Astrocyte of the cerebellum (primary cell): Measurements from ENCODE around the gene ALDH1L2.

ENCODE experiments used
- DNase-seq: peaks from one replicate; pipeline ENCODE4 v3.0.0-alpha.2; 2011; ENCODE audit warnings: low read depth
- H3K4me3 ChIP-seq: 2 replicates; pipeline ENCODE4 v1.5.1; 2011; ENCODE audit warnings: mild to moderate bottlenecking, low read depth, low read length, moderate library complexity
- in situ Hi-C: cut with HindIII; loops from 2 replicates; pipeline ENCODE4 v1.10.0; 2017; ENCODE audit warnings: low sequenced_read_pairs
- TF ChIP-seq, protein P1 (sequence below): IDR thresholded peaks from 2 replicates; pipeline ENCODE4 v1.5.1; 2012; ENCODE audit warnings: low read length, low read depth, moderate library complexity, mild to moderate bottlenecking; ENCODE audit errors: missing control alignments

ALDH1L2 gene

GRCh38 chr12:105015543-105015942 is 68.7 kb downstream of the ALDH1L2 start:
- TF ChIP-seq, protein P1, sequence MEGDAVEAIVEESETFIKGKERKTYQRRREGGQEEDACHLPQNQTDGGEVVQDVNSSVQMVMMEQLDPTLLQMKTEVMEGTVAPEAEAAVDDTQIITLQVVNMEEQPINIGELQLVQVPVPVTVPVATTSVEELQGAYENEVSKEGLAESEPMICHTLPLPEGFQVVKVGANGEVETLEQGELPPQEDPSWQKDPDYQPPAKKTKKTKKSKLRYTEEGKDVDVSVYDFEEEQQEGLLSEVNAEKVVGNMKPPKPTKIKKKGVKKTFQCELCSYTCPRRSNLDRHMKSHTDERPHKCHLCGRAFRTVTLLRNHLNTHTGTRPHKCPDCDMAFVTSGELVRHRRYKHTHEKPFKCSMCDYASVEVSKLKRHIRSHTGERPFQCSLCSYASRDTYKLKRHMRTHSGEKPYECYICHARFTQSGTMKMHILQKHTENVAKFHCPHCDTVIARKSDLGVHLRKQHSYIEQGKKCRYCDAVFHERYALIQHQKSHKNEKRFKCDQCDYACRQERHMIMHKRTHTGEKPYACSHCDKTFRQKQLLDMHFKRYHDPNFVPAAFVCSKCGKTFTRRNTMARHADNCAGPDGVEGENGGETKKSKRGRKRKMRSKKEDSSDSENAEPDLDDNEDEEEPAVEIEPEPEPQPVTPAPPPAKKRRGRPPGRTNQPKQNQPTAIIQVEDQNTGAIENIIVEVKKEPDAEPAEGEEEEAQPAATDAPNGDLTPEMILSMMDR, result no peak
- no peak overlapping the region for H3K4me3 ChIP-seq
- in situ Hi-C loops, result no loop called here
- no peak for DNase-seq

- no peak for DNase-seq
- no peak overlapping the region for H3K4me3 ChIP-seq
- in situ Hi-C loops, result no loop called here
- TF ChIP-seq, protein P1, result no peak
Observed at GRCh38 chr12:105014603-105015002, 69.7 kb downstream of the ALDH1L2 start.

GRCh38 chr12:105013892-105014291 is 70.4 kb downstream of the ALDH1L2 start:
- in situ Hi-C loops, result no loop called here
- peak; percentile 46 for DNase-seq
- TF ChIP-seq, protein P1, result no peak
- no peak overlapping the region for H3K4me3 ChIP-seq

- in situ Hi-C loops, result loop anchor here (5.0 kb wide), 1 partner anchor 99 kb away; no protein-coding TSS in a partner anchor
Observed at GRCh38 chr12:105001476-105001875, 82.8 kb downstream of the ALDH1L2 start.

DNA sequence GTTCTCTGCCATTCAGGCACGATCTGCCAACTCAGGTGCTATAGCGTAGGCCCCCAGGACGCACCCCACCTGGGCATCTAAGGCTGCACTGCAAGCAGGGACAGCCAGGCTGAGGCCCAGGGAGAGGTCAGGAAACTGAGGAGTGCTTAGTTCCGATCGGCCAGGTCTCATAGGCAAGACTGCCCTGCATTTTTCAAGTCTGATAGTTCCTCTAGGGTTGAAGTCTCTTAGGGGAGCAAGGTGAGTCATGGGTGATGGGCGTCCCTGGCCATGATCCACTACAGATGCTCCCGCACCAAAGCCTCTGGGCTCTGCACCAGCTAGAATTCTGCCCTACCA is 84.9 kb downstream of the ALDH1L2 start:
- H3K4me3 ChIP-seq, result no peak overlapping the region
- in situ Hi-C loops, result no loop called here
- no peak for DNase-seq
- TF ChIP-seq, protein P1, result no peak

More at GRCh38 chr12:105001476-105001875, 82.8 kb downstream of the ALDH1L2 start:
- H3K4me3 ChIP-seq, result no peak overlapping the region
- TF ChIP-seq, protein P1, result no peak
- no peak for DNase-seq

DNA sequence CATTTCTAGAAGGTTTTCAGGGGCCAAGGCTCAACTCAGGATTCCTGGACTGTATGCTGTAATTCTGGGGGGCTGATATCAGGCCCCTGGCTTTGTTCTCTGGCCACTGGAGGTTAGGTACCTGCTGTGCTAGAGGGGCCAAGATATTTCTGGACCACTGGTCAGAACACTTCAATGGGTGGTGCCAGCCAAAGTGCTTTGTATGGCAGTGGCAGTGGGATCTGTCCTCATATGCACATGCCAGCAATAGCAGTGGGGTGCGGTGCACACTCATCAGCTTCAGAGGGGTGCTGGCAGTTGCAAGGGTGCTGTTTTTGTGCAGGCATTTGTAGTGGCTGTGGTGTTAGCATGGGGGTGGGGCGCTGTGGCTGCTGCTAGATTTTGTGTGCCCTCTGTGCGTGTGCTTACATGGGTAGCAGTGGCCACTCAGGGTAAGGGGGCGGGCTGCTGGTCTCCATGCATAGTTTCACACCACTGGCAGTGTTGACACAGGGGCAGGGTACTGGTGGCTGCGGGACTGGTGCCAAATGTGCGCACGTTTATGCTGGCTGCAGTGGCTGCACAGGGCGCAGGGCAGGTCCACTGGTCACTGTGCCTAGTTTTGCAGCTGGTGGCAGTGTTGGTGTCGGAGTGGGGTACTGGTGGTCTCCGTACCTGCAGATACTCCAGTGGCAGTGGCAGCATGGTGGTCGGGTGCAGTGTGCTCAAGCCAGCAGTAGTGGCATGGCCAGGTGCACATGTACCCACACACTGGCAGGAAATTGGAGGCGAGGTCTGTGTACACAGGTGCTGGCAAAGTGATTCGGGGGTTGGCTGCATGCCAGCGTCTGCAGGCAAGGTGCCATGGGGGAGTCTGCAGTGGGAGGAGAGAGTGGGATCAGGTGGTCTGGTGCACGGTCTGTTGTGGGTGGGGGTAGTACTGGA is 85.6 kb downstream of the ALDH1L2 start:
- TF ChIP-seq, protein P1, result no peak

More for the DNA sequence above, 85.6 kb downstream of the ALDH1L2 start:
- no peak overlapping the region for H3K4me3 ChIP-seq
- in situ Hi-C loops, result no loop called here
- no peak for DNase-seq
